ENCODE measurements around the gene HIRA.
"Not testable (repeated sequence)": the region's sequence is repeated elsewhere in the genome, so short reads cannot be mapped to it uniquely, and the experiment has no call there.

HIRA gene

GRCh38 chr22:19382240-19382639 is 49.3 kb downstream of the HIRA start:
- DNase-seq: no peak

- no peak for DNase-seq
Observed at GRCh38 chr22:19378344-19378674, 53.2 kb downstream of the HIRA start.

DNA sequence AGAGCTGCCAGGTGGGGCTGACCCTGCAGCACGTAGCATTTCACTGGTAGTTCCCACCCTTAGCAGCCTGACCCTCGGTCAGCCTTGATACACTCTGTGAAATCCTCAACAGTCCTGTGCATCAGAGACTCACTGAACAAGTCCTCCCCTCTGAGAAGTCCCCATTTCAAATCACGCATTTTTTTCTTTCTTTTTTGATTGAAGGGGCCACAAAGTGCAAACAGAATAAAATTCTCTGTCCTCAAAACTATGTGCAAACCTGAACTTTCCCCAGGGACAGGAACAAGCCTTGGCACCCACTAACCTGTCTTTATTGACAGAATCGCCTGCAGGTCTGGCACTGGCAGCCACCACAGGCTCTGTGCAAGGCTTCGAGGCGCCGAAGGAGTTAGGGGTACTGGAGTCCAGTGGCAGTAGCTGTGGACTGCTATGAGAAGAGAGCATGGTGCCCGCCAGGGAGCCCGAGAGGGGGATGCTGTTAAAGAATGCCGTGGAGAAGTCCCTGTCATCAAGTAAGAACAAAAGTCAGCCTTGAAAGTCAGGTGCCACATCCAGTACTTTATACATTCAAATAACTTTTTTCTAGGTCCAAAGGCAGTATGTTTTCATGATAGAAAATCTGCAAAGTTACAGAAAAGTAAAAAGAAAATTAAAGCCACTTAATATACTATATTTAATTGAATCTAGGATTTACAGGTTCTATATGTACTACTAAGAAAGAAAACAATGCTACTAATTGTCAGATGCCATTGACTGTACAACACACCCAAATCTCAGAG is 53.8 kb downstream of the HIRA start:
- DNase-seq: no peak

GRCh38 chr22:19376971-19377370 is 54.6 kb downstream of the HIRA start:
- no peak for DNase-seq

DNA sequence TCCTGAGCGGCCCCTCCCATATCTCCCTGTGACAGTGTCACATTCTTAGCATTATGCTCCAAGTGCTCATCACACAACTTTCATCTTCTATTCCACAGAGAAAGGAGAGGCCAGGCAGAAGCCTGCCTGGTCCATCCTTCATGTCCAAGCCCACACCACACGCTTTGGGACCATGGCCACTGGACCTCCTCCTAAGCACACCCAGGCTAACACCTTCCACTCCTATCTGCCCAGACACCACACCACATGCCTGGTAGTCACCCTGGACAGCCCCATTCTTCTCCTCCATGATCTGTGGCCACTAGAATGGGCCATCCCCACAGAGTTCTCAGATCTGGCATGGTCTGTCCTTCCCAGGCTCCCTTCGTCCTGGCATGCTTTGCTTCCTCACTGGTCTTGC is 55.3 kb downstream of the HIRA start:
- no peak for DNase-seq

DNA sequence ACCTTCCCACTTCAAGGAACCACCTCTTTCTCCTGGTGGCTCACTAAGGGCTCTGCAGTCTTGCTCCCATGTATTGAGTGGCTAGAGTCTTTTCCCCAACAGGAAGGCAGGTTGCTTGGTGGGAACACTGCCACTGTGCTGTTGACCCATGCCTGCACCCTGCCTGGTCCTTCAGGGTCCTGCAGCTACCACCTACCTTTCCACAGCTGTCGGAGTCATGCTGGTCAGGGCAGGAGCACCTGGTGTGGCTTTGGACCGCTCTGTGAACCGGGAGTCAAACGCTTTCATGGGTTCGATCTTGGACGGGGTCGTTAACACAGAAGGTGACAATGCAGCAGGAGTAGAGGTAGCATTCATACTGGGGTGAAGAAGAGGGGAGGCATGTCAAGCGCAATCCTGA is 56.1 kb downstream of the HIRA start:
- no peak for DNase-seq

- no peak for DNase-seq
Observed at GRCh38 chr22:19374410-19374809, 57.1 kb downstream of the HIRA start.

DNA sequence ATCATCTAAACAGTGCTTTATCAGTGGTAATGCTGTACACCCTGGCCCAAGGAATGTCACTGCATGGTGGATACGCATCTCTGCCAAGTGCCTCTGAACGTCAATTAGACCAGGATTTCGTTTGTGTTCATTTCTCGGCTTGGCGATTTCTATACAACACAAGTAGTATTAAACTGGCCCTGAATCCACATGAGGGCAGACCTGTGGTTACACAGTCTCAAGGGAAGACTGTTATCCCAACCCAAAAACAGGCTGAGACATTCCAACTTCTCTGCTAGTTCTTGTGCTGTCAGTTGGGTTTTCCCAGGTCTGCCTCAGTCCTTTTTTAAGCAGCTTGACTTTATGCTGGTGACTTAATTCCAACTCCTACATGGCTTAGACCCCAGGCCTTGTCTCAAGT is 58.1 kb downstream of the HIRA start:
- DNase-seq: no peak

DNA sequence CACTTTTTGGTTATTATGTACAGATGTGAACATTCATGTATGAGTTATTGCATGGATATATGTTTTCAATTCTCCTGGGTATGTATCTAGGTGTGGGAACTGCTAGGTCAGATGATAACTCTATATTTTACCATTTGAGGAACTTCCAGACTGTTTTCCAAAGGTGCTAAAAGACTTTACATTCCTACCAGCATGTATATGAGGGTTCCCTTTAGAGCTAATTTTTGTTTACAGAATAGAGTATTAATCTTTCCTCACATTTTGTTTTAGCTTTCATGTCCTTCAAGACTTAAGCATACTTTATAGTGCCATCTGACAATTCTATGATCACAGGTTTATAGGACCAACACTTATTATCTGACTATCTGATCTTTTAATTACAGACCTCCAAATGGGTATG is 59.6 kb downstream of the HIRA start:
- no peak for DNase-seq

- DNase-seq: no peak
Observed at GRCh38 chr22:19368876-19369275, 62.7 kb downstream of the HIRA start.

GRCh38 chr22:19367763-19368367 is 63.7 kb downstream of the HIRA start:
- DNase-seq: no peak

GRCh38 chr22:19363541-19363940 is 68.0 kb downstream of the HIRA start:
- not testable (repeated sequence) for DNase-seq

DNA sequence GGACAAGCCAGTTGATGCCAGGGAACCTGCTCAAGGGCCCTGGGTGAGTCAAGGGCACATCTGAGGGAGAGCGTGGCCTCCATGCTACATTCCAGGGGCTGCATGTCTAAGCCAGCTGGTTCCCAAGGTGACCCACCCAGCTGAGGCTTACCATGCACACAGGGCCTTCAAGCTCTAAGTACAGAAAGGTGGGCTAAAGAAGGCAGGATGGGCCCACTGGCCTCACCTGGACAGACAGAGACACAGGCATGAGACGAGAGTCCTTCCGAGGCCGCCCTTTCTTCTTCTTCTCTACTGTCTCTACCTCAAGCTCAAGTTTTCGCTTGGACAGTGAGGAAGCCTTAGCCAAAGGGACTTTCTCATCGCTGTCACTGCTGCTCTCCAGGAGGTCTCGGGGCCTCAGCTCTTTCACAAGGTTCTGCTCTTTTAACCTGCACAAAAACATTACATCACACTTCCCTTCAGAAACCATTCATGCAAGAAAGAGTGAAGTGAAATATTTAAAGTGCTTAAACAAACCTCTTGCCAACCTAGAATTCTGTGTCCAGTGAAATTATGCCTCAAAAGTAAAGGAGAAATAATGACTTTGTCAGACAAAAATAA is 69.9 kb downstream of the HIRA start:
- no peak for DNase-seq

DNA sequence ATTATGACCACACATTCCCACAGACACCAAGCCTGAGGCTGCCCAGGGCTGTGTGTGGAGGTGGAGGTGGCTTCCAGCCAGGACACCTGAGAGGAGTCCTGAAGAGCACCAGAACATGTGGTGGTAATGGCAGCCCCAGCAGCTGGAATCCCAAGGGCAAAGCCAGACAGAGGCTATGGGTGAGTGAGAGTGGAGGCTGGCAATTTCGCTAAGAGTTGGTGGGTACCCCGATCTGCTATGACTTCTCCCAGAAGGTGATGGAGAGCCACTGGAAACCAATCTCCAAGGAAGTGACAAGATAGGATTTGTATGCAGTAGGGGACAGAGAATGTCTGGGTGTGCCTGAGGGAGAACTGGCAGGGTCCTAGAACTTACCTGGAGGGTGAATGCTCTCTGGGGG is 70.7 kb downstream of the HIRA start:
- no peak for DNase-seq

GRCh38 chr22:19360300-19360792 is 71.2 kb downstream of the HIRA start:
- no peak for DNase-seq

GRCh38 chr22:19359554-19360299 is 71.8 kb downstream of the HIRA start:
- DNase-seq: no peak

DNA sequence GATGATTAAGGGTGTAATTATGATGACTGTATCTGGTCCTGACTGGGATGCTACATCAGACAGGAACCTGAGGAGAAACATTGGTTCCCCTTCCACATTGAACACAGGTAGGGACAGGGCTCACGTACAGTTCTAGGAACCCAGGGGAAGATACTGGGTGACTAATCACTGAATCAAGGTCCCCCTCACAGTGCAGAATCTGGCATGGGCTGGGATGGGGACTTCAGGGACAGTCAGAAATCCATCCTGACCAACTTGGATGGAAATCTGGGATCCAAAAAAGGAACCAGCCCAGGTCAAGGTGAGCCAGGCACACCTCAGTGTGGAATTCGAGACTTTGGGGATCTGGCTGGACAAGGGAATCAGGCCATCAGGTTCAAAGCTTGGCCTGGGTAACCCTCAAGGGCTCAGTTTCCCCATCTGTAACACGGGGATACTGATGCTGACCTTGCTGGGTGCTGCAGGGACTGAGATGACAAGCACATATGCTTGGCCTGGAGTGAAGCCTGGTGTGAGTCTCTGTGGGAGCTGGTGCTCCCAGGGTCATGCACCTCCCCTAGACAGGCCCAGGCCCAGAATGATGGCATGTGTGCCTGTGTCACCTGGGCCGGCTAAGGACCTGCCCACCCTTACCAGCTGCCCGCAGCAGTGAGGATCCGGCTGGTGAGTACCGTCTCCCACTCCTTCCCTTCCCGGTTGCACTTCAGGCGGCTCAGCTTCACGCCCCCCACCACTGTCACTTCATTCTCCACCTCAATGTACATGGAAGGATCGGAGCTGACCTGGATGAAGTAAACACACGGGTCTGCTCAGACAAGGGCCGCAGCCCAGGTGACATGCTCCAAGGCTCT is 72.6 kb downstream of the HIRA start:
- DNase-seq: no peak

- DNase-seq: no peak
Observed at GRCh38 chr22:19358195-19358594, 73.3 kb downstream of the HIRA start.

GRCh38 chr22:19357270-19358105 is 74.0 kb downstream of the HIRA start:
- no peak for DNase-seq

DNA sequence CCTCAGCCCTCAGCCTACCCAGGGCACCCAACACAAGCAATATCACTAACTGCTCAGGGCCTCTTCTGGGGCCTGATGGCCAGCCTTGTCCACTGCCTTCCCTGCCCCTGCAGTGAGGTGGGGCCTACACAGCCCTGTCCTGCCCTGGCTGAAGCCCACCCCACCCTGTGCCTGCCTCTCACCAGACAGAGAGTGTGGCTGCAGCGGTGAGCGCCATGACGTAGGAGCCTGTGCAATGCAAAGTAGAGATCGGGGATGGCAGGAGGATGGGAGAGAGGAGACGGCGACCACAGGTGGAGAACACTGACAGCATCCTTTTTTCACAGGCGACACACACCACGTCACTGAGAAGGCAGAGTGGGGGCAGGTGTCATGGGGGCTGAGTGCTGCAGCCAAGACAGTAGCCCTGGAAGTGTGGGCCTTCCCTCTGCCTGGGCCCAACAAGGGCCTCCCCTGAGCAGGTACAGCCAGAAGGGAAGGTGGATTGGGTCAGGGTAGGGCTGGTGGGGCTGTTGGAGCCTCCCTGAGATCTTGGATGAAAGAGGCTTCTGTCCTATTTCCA is 74.7 kb downstream of the HIRA start:
- no peak for DNase-seq

DNA sequence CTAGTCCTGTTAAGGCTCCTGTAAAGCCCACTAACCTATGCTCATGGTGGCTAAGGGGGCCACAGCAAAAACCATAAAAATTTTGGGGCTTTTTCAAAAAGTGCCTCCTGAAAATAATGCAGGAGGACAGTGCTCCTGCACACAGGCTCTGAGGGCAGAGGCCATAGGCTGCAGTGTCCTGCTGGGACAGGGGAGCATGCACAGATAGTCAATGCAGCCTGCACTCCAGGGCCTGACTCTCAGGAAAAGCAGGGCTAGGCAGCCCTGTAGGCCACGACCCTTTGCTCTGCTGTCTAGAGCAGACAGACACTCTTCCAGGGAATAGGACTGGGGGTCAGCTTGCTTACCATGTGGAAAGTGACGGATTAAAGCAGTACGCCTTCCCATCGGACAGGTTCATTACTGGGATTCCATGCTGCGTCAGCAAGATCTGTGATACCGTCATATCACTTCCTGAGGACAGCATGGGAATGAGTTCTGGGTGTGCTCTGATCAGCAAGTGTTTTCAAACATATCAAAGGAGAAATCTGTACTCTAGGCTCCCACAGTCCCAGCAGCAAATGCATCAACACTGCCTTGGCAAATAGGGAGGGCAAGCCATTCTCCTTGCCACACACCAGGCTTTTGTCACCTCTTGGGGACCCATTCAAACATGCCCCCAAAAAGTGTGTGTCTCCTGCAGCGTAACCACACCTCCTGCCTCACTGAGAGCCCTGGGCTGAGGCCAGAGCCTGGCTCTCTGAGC is 75.9 kb downstream of the HIRA start:
- no peak for DNase-seq
